ENCODE results near the gene INO80D.
"Not testable (repeated sequence)": the region's sequence is repeated elsewhere in the genome, so short reads cannot be mapped to it uniquely, and the experiment has no call there.

DNA sequence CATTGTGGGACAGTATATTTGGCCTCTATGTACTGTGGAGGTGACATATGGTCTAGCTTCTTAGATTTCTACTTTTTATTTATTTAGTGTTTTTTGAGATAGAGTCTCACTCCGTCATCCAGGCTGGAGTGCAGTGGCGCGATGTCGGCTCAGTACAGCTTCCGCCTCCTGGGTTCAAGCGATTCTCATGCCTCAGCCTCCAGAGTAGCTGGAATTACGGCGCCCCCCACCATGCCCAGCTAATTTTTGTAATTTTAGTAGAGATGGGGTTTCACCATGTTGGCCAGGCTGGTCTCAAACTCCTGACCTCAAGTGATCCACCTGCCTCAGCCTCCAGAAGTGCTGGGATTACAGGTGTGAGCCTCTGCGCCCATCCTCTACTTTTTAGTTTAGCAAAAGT is 99.6 kb downstream of the INO80D start:
- TF ChIP-seq, protein P1, sequence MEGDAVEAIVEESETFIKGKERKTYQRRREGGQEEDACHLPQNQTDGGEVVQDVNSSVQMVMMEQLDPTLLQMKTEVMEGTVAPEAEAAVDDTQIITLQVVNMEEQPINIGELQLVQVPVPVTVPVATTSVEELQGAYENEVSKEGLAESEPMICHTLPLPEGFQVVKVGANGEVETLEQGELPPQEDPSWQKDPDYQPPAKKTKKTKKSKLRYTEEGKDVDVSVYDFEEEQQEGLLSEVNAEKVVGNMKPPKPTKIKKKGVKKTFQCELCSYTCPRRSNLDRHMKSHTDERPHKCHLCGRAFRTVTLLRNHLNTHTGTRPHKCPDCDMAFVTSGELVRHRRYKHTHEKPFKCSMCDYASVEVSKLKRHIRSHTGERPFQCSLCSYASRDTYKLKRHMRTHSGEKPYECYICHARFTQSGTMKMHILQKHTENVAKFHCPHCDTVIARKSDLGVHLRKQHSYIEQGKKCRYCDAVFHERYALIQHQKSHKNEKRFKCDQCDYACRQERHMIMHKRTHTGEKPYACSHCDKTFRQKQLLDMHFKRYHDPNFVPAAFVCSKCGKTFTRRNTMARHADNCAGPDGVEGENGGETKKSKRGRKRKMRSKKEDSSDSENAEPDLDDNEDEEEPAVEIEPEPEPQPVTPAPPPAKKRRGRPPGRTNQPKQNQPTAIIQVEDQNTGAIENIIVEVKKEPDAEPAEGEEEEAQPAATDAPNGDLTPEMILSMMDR (conservative IDR thresholded peaks at IDR 0.05 in 1 of 2, IDR thresholded peaks at IDR 0.05 in 1 of 2; ENCODE audit: low read depth in 1 of 2, low read length in 2 of 2): not testable (repeated sequence)
- not testable (repeated sequence) for TF ChIP-seq EZH2 (IDR thresholded peaks at IDR 0.05; ENCODE audit: low read length, missing control alignments)

Measured in fibroblast of lung (primary cell).